ENCODE data around the gene PRCD. TPM values are rescaled to one million over a fixed set of nuclear protein-coding genes. Genes with fewer than 3 reads are reported as not detected.

PRCD gene
- polyA plus RNA-seq, 5 donors = 6.2 to 10.6 (median 9.2) TPM

- no peak for DNase-seq
These were observed 29.9 kb downstream of the PRCD start for GRCh38 chr17:76569607-76570279.

DNA sequence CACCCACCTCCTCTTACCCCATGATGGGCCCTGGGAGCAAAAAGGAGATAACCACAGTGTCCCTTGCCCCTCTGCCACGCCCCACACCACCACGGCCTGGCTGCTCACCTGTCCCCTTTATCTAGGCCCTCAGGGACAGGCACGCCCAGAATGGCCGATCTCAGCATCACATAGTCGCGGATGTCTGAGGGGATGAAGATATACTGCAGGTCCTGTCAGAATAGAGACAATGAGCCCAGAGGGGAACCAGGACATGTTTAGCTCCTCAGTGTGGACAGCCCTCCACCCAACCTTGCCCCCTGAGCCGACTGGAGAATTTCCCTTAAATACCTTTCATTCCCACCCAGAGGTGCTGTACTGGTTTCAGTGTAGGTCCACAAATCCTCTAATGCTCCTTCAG, 30.6 kb downstream of the PRCD start:
- DNase-seq = no peak

DNA sequence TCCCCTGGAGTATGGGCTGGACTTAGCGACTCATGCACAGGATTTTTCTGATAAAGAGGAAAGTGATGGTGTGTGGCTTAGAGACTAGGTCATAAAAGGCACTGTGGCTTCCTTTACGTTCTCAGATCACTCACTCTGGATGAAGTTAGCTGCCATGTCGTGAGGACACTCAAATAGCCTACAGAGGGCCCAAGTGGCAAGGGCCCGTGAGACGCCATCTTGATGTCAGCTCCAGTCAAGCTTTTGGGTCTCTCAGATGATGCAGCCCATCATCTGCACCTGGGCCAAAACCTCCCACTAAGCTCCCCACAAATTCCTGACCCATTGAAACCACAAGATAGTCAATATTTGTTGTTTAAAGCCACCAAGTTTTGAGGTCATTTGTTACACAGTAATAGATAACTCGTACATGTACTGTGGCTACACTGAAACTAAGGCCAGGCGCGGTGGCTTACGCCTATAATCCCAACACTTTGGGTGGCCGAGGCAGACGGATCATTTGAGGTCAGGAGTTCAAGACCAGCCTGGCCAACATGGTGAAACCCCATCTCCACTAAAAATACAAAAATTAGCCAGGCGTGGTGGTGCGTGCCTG, 31.1 kb downstream of the PRCD start:
- DNase-seq = no peak

- DNase-seq = no peak
These were observed 32.5 kb downstream of the PRCD start for GRCh38 chr17:76572201-76572910.

- no peak for DNase-seq
These were observed 33.3 kb downstream of the PRCD start for GRCh38 chr17:76573096-76573495.

- no peak for DNase-seq
These were observed 34.3 kb downstream of the PRCD start for GRCh38 chr17:76574166-76574565.

DNA sequence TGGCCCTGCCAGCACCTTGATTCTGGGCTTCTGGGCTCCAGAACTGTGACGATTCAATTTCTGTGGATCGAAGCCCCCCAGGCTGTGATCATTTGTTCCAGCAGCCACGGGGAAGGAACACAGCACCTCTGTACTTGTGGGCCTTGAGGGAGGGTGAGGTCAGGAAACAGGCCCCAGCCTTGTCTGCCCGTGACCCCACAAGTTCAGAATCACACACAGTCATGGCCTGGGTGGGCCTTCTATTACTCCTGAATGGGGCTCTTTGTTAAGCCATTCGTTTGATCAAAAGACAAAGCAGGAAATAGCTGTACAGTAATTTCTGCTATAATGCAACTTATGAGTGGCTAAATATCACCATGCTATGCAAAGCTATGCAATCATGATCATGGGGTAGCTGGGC, 35.7 kb downstream of the PRCD start:
- DNase-seq = no peak

DNA sequence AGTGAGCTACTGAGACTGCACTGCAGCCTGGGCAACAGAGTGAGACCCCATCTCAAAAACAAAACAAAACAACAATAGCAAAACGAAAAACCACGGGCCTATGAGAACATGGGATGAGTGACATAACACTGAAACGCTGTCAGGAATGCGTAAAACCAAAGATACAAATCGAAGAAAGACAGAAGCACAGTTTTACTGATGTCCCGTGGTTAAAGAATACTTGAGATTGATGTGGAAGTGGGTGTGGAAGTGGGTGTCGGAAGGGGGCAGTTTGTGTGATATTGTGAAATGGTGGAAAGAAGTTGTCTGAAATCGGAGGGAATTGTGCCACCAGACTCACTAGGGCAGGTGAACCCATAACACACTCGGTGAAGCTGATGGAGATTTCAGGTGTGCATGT, 36.3 kb downstream of the PRCD start:
- DNase-seq = no peak

- no peak for DNase-seq
These were observed 38.0 kb downstream of the PRCD start for GRCh38 chr17:76577876-76578275.

DNA sequence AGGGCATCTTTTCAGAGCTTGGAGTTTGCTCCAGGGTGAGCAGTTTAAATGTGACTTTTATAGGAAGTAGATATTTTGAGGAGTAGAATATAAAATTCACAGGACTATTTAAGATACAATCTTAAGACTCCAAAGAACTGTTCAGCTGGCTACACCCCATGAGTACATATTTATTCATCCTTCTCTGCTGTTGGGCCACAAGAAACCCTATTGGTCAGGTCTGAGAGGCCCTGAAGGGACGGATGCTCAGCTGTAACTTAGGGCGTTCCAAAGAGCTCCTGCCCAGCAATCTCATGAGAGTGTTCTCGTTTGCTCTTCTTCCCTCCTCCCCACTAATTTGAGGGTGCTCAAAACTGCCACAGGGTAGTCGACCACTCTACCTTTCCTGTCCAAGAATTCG, 38.5 kb downstream of the PRCD start:
- DNase-seq = no peak

DNA sequence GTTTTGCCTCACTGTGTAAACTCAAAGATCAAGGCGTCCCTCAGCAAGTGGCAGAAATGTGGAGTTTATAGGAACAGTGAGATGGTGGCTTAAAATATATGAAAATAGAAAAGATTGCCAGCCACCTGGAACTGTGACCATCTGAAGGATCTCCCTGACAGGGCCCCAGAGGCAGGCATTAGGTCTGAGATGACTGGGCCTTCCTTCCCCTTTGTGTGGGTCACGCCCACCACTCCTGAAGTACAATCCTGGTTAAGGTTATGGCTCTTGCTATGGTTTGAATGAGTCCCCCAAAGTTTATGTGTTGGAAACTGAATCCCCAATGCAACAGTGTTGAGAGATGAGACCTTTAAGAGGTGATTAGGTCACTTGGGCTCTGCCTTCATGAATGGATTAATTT, 39.4 kb downstream of the PRCD start:
- no peak for DNase-seq

DNA sequence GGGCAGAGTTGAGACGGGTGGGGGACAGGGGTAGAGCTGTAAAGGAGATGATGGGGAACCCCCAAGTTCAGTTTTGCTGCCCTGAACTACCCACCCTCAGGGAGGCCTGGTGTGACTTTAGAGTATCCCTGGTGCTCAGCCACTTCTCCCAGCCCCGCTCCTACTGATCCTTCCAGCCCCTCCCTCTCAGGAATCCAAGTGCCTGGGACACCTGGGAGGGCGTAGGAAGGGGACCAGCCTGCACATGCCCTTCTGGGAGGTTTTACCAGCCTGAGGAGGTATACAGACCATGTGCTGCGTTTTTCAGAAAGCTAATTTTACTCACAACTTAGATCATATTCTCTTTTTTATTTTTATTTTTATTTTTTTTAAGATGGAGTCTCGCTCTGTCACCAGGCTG, 41.7 kb downstream of the PRCD start:
- no peak for DNase-seq

- no peak for DNase-seq
These were observed 42.8 kb downstream of the PRCD start for GRCh38 chr17:76582660-76583059.

GRCh38 chr17:76584427-76585032, 44.7 kb downstream of the PRCD start:
- no peak for DNase-seq

- DNase-seq = no peak
These were observed 45.3 kb downstream of the PRCD start for GRCh38 chr17:76585033-76585648.

GRCh38 chr17:76585649-76586593, 46.1 kb downstream of the PRCD start, which contains the start of gene ST6GALNAC2:
Gene ST6GALNAC2 (minus strand): TSS chr17:76585860. CDS start chr17:76585808, 52 bp downstream.
- DNase-seq = peak; percentile 39 to 47

GRCh38 chr17:76586741-76587487, 47.1 kb downstream of the PRCD start:
- DNase-seq = no peak

DNA sequence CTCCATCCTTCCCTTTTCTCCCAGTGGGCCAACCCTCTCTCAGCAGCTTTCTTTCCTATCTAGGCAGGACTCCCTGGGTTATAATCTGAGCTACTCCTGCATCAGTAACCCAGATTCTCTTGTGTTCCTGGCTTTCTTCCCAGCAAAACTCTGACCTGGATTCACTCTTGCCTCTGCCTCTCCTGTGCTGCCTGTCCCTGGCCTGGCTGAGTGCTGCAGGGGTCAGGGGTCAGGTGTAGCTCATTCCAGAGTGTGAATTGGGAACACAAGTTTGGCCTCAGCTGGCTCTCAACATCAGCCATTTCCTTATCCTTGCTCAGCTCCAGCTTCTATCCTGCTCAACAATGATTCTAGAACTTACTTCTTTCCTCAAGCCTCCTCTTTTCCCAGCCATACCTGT, 48.3 kb downstream of the PRCD start:
- DNase-seq = no peak

DNA sequence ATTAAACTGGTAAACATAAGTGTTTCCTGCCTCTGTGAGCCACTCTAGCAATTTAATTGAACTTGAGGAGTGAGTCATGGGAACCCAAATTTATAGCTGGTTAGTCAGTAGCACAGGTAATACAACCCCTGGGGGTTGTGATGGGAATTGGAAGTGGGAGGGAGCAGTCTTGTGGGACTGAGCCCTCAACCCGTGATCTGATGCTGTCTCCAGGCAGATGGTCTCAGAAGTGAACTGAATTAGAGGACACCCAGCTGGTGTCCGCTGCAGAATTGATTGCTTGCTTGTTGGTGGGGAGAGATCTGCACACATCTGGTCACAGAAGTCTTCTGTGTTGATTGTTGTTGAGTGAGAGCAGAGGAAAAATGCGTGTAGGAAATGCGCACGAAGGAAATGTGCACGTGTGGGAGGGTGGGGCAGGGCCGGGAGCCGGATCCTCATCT, 53.6 kb downstream of the PRCD start:
- no peak for DNase-seq

GRCh38 chr17:76593959-76594358, 54.1 kb downstream of the PRCD start:
- DNase-seq = no peak

Measured in right lung (tissue), 5 donors.